Keratinocyte (primary cell): Measurements from ENCODE around the gene TMPRSS11D. TPM values are rescaled to one million over a fixed set of nuclear protein-coding genes. Genes with fewer than 3 reads are reported as not detected.
A peak's percentile ranks its signal among the peaks of the same experiment; 100 is the strongest.

Source experiments
- DNase-seq: peaks from one replicate; pipeline ENCODE4 v3.0.0-alpha.2; 2011; ENCODE audit warnings: low read depth, missing footprints, low spot score
- FAIRE-seq: peaks from 2 replicates; lab custom pipeline; 2011; peaks lifted over from hg19 to GRCh38; lab: Jason Lieb, UNC
- H2AFZ ChIP-seq: 2 replicates; pipeline ENCODE4 v1.6.0; 2012; ENCODE audit warnings: low read length, control low read depth, inconsistent platforms; ENCODE audit not compliant: control insufficient read depth
- H3K27ac ChIP-seq: 2 replicates; pipeline ENCODE4 v1.5.1; 2011; ENCODE audit warnings: low read length; ENCODE audit not compliant: control insufficient read depth, insufficient read depth
- H3K27me3 ChIP-seq: 3 replicates; pipeline ENCODE4 v1.6.0; 2011; ENCODE audit warnings: low read length; ENCODE audit not compliant: control insufficient read depth, insufficient read depth; ENCODE audit errors: extremely low read depth
- H3K36me3 ChIP-seq, 2 experiments: 2 replicates in 1 of 2; 3 replicates in 1 of 2; pipeline ENCODE4 v1.5.1; 2011; ENCODE audit warnings: low read length in 2 of 2, mild to moderate bottlenecking in 1 of 2; ENCODE audit not compliant: control insufficient read depth in 2 of 2, insufficient read depth in 2 of 2; ENCODE audit errors: extremely low read depth in 1 of 2
- H3K4me1 ChIP-seq: 3 replicates; pipeline ENCODE4 v1.5.1; 2011; ENCODE audit warnings: low read length; ENCODE audit not compliant: control insufficient read depth, insufficient read depth; ENCODE audit errors: extremely low read depth
- H3K4me2 ChIP-seq: 3 replicates; pipeline ENCODE4 v1.6.0; 2011; ENCODE audit warnings: low read depth, low read length; ENCODE audit not compliant: control insufficient read depth, insufficient read depth; ENCODE audit errors: extremely low read depth
- H3K4me3 ChIP-seq, 3 experiments: fragments of 200-600 bp in 1 of 3; sonication (generic) in 1 of 3; 2 replicates in 2 of 3; 3 replicates in 1 of 3; pipeline ENCODE4 v1.5.1; 2011 to 2016; ENCODE audit warnings: low read length in 3 of 3, mild to moderate bottlenecking in 3 of 3, control low read depth in 2 of 3, inconsistent platforms in 1 of 3, low read depth in 1 of 3, mixed read lengths in 1 of 3, mixed run types in 1 of 3, moderate library complexity in 1 of 3; ENCODE audit not compliant: control insufficient read depth in 2 of 3, insufficient read depth in 2 of 3; ENCODE audit errors: extremely low read depth in 1 of 3
- H3K79me2 ChIP-seq: 2 replicates; pipeline ENCODE4 v1.6.0; 2012; ENCODE audit warnings: low read length; ENCODE audit not compliant: control insufficient read depth, insufficient read depth
- H3K9ac ChIP-seq: 3 replicates; pipeline ENCODE4 v1.6.0; 2011; ENCODE audit warnings: low read length; ENCODE audit not compliant: control insufficient read depth, insufficient read depth; ENCODE audit errors: extremely low read depth
- H3K9me1 ChIP-seq: 3 replicates; pipeline ENCODE4 v1.6.0; 2011; ENCODE audit warnings: low read length; ENCODE audit not compliant: control insufficient read depth, insufficient read depth; ENCODE audit errors: extremely low read depth
- H3K9me3 ChIP-seq: 2 replicates; pipeline ENCODE4 v1.5.1; 2012; ENCODE audit warnings: low read depth, low read length; ENCODE audit not compliant: control insufficient read depth
- H4K20me1 ChIP-seq: 3 replicates; pipeline ENCODE4 v1.6.0; 2011; ENCODE audit warnings: low read length; ENCODE audit not compliant: control insufficient read depth, insufficient read depth; ENCODE audit errors: extremely low read depth
- CTCF ChIP-seq, 3 experiments: IDR thresholded peaks in 1 of 3; conservative IDR thresholded peaks in 1 of 3; optimal IDR thresholded peaks in 1 of 3; 2 replicates in 2 of 3; 3 replicates in 1 of 3; pipeline versions ENCODE3 to v1.5.1; 2011; ENCODE audit warnings: low read length in 3 of 3, mild to moderate bottlenecking in 3 of 3, moderate library complexity in 2 of 3, control low read depth in 1 of 3, inconsistent platforms in 1 of 3; ENCODE audit not compliant: insufficient read depth in 2 of 3; ENCODE audit errors: extremely low read depth in 1 of 3
- EZH2 ChIP-seq: IDR thresholded peaks from one replicate; pipeline ENCODE4 v1.6.1; 2012; ENCODE audit warnings: inconsistent platforms, mild to moderate bottlenecking, low read length, moderate library complexity
- dilution Hi-C: fragments of 300-500 bp; cut with MboI; formaldehyde crosslinking; loops from one replicate; pipeline ENCODE4 v1.7.0; 2020; ENCODE audit warnings: low sequenced_read_pairs; ENCODE audit not compliant: extremely low pct_ligation_motif_present
- polyA plus RNA-seq, 5 experiments: library from polyadenylated mRNA; depleted of rRNA in 3 of 5; stranded (reverse) in 3 of 5; stranded (forward) in 1 of 5; unstranded in 1 of 5; fragments of >200 nt; gene quantifications; 1 replicate in 1 of 5; 2 replicates in 3 of 5; 3 replicates in 1 of 5; pipeline versions ENCODE4 v1.2.1 to v1.2.3, GENCODE V29; 2011 to 2012; ENCODE audit warnings: missing spikeins in 2 of 5, low read depth in 1 of 5, low replicate concordance in 1 of 5

Gene TMPRSS11D
- polyA plus RNA-seq, 1 donor (not counting 4 experiments of a cell fraction or from before 2014, with no cell fraction given), result 0.28 TPM

GRCh38 chr4:67873116-67873515 is 10.7 kb downstream of the TMPRSS11D start:
- TF ChIP-seq EZH2 (no peak), CTCF (optimal IDR thresholded peaks at IDR 0.05 in 1 of 3, IDR thresholded peaks at IDR 0.05 in 1 of 3, conservative IDR thresholded peaks at IDR 0.05 in 1 of 3; ENCODE audit: extremely low read depth in 1 of 3, insufficient read depth in 2 of 3, low read length in 3 of 3) (no peak)
- Histone ChIP-seq H3K27ac (no peak overlapping the region), H3K36me3 (no peaks in the 10 kb centered on the region), H2AFZ (peak overlapping the region; percentile 4), H3K79me2 (no peaks in the 10 kb centered on the region), H3K27me3 (no peaks in the 10 kb centered on the region), H3K9me1 (no peaks in the 10 kb centered on the region), H3K4me2 (no peak overlapping the region), H3K4me1 (peaks cover 12% of the 10 kb centered on the region), H4K20me1 (no peaks in the 10 kb centered on the region), H3K9me3 (no peaks in the 10 kb centered on the region), H3K9ac (no peak overlapping the region), H3K4me3 (no peak overlapping the region)
- dilution Hi-C loops, result no loop called here
- FAIRE-seq (peak; percentile 79), DNase-seq (no peak)

- H3K9ac ChIP-seq, result no peak overlapping the region
- H3K9me1 ChIP-seq, result no peaks in the 10 kb centered on the region
- H3K4me3 ChIP-seq, result no peak overlapping the region
- no peaks in the 10 kb centered on the region for H3K27me3 ChIP-seq
- dilution Hi-C loops, result no loop called here
- FAIRE-seq (peak; percentile 63), DNase-seq (peak; percentile 21)
- no peaks in the 10 kb centered on the region for H3K36me3 ChIP-seq
- H3K4me2 ChIP-seq, result no peak overlapping the region
- no peaks in the 10 kb centered on the region for H3K79me2 ChIP-seq
- no peak overlapping the region for H2AFZ ChIP-seq
- peaks cover 12% of the 10 kb centered on the region for H3K4me1 ChIP-seq
- no peaks in the 10 kb centered on the region for H4K20me1 ChIP-seq
- no peak for TF ChIP-seq EZH2
- TF ChIP-seq CTCF (optimal IDR thresholded peaks at IDR 0.05 in 1 of 3, IDR thresholded peaks at IDR 0.05 in 1 of 3, conservative IDR thresholded peaks at IDR 0.05 in 1 of 3; ENCODE audit: extremely low read depth in 1 of 3, insufficient read depth in 2 of 3, low read length in 3 of 3), result peak in 2 of 3 experiments; percentile 48 to 60
- no peak overlapping the region for H3K27ac ChIP-seq
- no peaks in the 10 kb centered on the region for H3K9me3 ChIP-seq
These were observed 11.9 kb downstream of the TMPRSS11D start for GRCh38 chr4:67871867-67872266.
